ENCODE results near the gene ABHD14A.
"Not testable (repeated sequence)": the region's sequence is repeated elsewhere in the genome, so short reads cannot be mapped to it uniquely, and the experiment has no call there.

DNA sequence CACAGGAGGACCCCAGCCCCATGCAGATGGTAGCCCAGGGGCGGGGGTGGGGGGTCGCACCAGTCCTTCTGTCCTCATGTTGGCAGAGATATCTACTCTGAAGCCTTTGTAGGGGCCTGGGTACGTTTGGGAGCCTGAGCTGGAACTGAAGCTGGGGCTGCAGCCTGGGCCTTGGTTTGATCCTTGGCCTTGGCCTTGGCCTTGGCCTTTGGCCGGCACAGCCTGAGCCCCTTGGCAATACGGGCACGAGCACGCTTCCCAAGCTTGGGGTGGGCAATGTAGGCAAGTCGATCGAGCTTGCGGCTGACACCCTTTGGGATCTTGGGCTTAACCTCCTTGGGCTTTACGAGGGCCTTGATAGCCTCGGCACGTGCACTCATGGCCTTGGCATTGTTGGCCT, 18.8 kb downstream of the ABHD14A start:
- TF ChIP-seq, protein P1, sequence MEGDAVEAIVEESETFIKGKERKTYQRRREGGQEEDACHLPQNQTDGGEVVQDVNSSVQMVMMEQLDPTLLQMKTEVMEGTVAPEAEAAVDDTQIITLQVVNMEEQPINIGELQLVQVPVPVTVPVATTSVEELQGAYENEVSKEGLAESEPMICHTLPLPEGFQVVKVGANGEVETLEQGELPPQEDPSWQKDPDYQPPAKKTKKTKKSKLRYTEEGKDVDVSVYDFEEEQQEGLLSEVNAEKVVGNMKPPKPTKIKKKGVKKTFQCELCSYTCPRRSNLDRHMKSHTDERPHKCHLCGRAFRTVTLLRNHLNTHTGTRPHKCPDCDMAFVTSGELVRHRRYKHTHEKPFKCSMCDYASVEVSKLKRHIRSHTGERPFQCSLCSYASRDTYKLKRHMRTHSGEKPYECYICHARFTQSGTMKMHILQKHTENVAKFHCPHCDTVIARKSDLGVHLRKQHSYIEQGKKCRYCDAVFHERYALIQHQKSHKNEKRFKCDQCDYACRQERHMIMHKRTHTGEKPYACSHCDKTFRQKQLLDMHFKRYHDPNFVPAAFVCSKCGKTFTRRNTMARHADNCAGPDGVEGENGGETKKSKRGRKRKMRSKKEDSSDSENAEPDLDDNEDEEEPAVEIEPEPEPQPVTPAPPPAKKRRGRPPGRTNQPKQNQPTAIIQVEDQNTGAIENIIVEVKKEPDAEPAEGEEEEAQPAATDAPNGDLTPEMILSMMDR (IDR thresholded peaks at IDR 0.05; ENCODE audit: low read depth, low read length) = not testable (repeated sequence)
- TF ChIP-seq EZH2phosphoT487 (IDR thresholded peaks at IDR 0.05; ENCODE audit: low read depth) = not testable (repeated sequence)

Data from OCI-LY3 (cell line).